ENCODE measurements around the gene BANP. TPM values are rescaled to one million over a fixed set of nuclear protein-coding genes. Genes with fewer than 3 reads are reported as not detected.

Gene BANP
- total RNA-seq, 1 donor from 2014 or later, result 40.8 TPM

DNA sequence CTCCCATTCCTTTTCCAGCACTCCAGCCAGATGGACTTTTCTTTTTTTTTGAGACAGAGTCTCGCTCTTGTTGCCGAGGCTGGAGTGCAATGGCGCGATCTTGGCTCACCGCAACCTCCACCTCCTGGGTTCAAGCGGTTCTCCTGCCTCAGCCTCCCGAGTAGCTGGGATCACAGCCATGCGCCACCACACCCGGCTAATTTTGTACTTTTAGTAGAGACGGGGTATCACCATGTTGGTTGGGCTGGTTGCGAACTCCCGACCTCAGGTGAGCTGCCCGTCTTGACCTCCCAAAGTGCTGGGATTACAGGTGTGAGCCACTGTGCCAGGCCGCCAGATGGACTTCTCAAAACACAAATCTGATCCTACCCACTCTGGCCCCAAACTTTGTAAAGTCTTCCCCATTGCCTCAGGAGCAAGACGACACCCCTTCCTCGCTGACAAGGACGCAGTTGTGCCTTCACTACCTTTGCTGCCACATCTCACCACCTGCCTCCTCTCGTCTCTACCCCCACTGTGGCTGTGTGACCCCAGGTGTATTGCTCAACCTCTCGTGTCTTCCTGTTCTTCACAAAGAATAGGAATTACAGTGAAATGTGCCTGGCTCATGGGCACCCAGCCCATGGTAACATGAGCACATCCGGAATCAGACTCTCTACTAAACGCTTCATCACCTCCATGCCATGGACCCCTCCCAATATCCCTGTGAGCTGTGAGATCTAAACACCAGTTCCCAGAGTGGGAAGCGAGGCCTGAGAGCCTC lies 3.7 kb upstream of the BANP start:
- peak overlapping the region; percentile 41 for H3K4me3 Mint-ChIP-seq (ENCODE audit: low read depth)

DNA sequence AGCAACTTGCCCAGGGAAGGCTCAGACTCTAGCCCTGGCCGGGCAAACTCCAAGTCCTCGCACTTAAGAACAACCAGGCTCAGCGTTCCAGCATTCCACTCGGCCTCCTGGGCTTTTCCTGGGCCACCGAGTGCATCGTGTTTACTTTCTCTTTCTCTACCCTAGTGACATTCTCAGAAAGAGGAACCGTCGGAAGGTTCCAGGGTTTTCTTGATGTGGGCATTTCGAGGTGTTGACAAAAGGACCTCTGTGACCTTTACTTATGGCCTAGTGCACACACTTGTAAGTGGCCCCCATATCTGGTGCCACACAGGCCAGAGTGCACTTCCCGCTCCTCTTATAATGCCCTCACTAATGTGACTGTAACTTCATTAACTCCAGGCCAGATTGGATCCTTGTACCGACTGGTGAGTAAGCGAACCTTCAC lies 3.1 kb upstream of the BANP start:
- intact Hi-C loops (cut with micrococcal nuclease), result no loop called here
- H3K9me3 Mint-ChIP-seq, result no peaks in the 10 kb centered on the region
- DNase-seq (ENCODE audit: low spot score), result no peak
- no peaks in the 10 kb centered on the region for H3K27me3 Mint-ChIP-seq (ENCODE audit: low read depth)
- peaks cover 26% of the 10 kb centered on the region for H3K4me1 Mint-ChIP-seq (ENCODE audit: low read depth)
- peaks cover 7% of the 10 kb centered on the region for H3K36me3 Mint-ChIP-seq (ENCODE audit: low read depth)
- H3K4me3 Mint-ChIP-seq (ENCODE audit: low read depth), result peak overlapping the region; percentile 41
- H3K27ac Mint-ChIP-seq, result peak overlapping the region; percentile 82

More for the DNA sequence above, 3.7 kb upstream of the BANP start:
- Mint-ChIP-seq H3K36me3 (ENCODE audit: low read depth) (peaks cover 6% of the 10 kb centered on the region), H3K27me3 (ENCODE audit: low read depth) (no peaks in the 10 kb centered on the region), H3K4me1 (ENCODE audit: low read depth) (peaks cover 26% of the 10 kb centered on the region), H3K27ac (peak overlapping the region; percentile 82), H3K9me3 (no peaks in the 10 kb centered on the region)
- intact Hi-C loops (cut with micrococcal nuclease), result no loop called here
- DNase-seq (ENCODE audit: low spot score), result no peak

DNA sequence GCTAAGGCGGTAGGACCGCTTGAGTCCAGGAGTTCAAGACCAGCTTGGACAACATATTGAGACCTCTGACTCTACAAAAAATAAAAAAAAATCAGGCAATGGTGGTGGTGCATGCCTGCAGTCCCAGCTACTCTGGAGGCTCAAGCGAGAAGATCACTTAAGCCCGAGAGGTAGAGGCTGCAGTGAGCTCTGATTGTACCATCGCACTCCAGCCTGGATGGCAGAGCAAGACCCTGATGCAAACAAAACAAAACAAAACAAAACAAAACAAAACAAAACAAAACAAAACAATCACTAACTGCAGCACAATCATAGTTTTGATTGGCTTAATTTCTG lies 2.5 kb upstream of the BANP start:
- Mint-ChIP-seq H3K36me3 (ENCODE audit: low read depth) (peaks cover 12% of the 10 kb centered on the region), H3K27me3 (ENCODE audit: low read depth) (no peaks in the 10 kb centered on the region), H3K9me3 (no peaks in the 10 kb centered on the region), H3K4me1 (ENCODE audit: low read depth) (peaks cover 32% of the 10 kb centered on the region), H3K27ac (peak overlapping the region; percentile 60), H3K4me3 (ENCODE audit: low read depth) (peak overlapping the region; percentile 18)
- DNase-seq (ENCODE audit: low spot score), result no peak
- intact Hi-C loops (cut with micrococcal nuclease), result no loop called here

DNA sequence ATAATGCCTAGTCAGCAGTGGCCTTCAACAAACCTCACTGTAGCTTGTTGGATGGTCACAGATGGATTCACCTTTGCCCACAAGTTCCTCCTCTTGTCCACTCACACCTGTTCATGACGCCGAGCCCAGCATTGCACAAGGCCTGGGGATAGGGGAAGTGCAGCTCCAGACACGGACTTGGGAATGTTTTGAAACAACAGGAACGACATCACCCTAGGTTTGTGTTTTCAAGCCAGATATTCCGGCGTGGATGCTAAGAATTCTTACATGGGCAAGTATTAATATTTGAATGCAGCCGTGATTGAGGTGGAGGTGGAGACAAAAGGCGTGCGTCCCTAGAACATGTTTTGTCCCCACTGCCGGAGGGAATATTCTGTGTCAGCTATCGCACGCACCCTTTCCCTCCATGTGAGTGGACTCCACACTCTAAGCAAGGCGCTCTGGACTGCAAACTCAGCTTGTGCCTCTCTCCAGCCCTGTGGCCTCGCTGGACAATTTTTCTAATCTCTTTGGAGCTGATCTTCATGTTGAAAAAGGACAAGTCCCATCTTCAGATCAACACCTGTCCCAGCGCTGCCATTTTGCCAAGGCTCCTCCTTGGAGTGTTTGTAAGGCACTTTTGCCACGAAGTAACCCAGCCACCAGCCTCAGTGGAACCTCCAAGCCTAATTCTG lies 2.0 kb upstream of the BANP start:
- H3K27ac Mint-ChIP-seq, result no peak overlapping the region
- no peaks in the 10 kb centered on the region for H3K27me3 Mint-ChIP-seq (ENCODE audit: low read depth)
- H3K4me3 Mint-ChIP-seq (ENCODE audit: low read depth), result peak overlapping the region; percentile 57
- H3K9me3 Mint-ChIP-seq, result no peaks in the 10 kb centered on the region
- peaks cover 18% of the 10 kb centered on the region for H3K36me3 Mint-ChIP-seq (ENCODE audit: low read depth)
- peaks cover 37% of the 10 kb centered on the region for H3K4me1 Mint-ChIP-seq (ENCODE audit: low read depth)
- no peak for DNase-seq (ENCODE audit: low spot score)
- intact Hi-C loops (cut with micrococcal nuclease), result no loop called here

DNA sequence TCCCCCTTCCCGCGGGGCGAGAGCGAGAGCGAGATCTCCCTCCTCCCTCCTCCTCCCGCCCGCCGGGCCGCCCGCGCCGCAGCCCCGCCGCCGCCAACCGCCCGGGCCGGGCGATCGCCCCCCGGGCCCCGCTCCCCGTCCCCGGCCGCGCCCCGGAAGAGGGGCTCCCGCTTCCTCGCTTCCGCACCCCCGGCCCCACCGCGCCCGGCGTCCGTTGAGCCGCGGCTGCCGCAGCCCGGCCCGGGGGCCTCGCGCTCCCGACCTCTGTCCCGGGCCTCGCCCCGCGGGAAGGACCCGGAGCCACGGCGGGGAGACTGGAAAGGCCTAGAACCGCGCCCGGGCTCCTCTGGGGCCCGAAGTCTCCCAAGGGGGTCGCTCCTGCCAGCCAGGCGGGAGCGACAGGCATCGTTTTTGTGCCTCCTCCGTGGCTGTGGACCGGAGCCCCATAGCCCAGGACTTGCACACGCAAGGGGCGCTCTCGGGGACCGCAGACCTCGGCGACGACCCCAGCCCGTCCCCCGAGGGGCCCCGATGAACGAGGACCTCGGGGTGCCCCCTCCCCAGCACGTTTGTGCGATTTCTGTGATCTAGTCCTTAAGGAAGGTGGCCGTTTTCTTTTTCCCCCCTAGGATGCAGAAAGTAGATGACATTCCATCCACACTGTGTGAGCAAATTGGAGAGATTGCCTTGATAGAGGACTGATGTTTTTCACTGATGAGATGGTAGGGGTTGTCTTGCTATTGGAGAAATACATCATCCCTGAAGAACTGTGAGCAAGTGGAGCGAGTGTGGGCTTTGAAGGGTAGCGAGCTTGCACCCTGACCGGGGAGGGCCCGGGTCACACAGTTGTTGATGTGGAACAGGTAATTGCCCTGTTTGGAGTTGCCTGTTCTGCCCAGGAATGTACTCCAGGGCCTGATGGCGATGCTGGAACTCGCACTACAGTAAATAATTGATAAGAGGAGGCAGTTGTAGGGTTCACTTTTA lies 611 bp downstream of the BANP start:
- no peaks in the 10 kb centered on the region for H3K9me3 Mint-ChIP-seq

DNA sequence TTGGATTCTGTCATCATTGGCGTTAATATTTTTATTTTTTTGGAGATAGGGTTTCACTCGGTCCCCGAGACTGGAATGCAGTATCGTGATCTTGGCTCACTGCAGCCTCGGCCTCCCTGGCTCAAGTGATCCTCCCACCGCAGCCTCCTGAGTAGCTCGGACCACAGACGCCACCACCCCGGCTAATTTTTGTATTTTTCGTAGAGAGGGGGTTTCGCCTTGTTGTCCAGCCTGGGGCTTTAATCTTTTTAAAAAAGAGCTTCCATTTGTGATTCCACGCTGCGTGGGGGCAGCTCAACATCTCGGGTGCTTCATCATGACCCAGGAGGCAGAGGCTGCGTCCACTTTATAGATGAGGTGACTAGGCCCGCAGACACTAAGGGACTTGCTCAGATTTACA lies 1.5 kb downstream of the BANP start:
- DNase-seq (ENCODE audit: low spot score), result no peak
- Mint-ChIP-seq H3K4me3 (ENCODE audit: low read depth) (peak overlapping the region; percentile 87), H3K4me1 (ENCODE audit: low read depth) (peaks cover 57% of the 10 kb centered on the region), H3K27ac (peak overlapping the region; percentile 33), H3K27me3 (ENCODE audit: low read depth) (no peaks in the 10 kb centered on the region), H3K9me3 (no peaks in the 10 kb centered on the region), H3K36me3 (ENCODE audit: low read depth) (peaks cover 40% of the 10 kb centered on the region)
- intact Hi-C loops (cut with micrococcal nuclease), result loop anchor here (5.0 kb wide), 1 partner anchor 55 kb away; no protein-coding TSS in a partner anchor

More for the DNA sequence above, 611 bp downstream of the BANP start:
- Mint-ChIP-seq H3K36me3 (ENCODE audit: low read depth) (peaks cover 33% of the 10 kb centered on the region), H3K4me3 (ENCODE audit: low read depth) (peak overlapping the region; percentile 87), H3K27me3 (ENCODE audit: low read depth) (no peaks in the 10 kb centered on the region), H3K4me1 (ENCODE audit: low read depth) (peaks cover 50% of the 10 kb centered on the region), H3K27ac (peak overlapping the region; percentile 88)
- DNase-seq (ENCODE audit: low spot score), result no peak
- intact Hi-C loops (cut with micrococcal nuclease), result loop anchor here (2.0 to 5.0 kb wide), 4 partner anchors 55 to 559 kb away; partner anchors contain the start of genes MAP1LC3B and ZFPM1

DNA sequence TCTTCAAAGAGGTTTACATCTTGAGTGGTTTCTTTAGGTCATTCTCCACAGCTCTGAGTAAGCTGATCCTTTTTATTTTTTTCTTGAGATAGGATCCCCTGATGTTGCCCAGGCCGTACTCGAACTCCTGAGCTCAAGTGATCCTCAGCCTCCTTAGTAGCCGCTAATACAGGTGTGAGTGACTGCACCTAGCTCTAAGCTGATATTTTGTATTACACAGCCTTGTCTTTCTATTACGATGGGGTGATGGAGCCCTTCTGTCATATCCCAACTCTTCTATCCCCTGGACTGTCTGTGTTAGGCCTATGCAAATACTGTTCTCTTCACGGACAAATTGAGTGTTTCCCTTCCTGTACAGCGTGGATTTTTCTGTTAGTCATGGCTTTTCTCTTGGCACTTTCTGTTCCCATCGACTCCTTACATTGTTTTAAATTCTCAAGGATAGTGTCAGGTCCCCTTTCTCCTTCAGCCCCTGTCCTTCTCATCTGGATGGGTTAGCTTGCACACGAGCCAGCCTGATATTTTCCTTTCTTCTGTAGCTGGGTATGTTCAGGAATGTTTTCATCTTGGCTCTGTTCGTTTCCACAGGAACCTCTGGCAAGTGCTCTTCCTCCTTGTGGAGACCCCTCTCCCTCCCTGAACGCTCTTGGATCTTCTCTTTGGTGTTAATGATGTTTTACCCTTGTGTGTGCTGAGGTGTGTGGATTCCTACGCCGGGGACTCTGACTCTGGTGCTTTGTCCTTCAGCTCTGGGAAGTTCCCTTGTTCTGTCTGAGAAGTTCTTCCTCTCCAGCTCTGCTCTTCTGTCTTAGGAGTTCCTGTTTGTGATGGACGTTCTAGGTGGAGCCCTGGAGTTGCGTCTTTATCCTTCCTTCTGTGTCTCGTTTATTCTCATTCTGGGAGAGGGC lies 2.3 kb downstream of the BANP start:
- Mint-ChIP-seq H3K36me3 (ENCODE audit: low read depth) (peaks cover 45% of the 10 kb centered on the region), H3K4me3 (ENCODE audit: low read depth) (peak overlapping the region; percentile 72), H3K4me1 (ENCODE audit: low read depth) (peaks cover 56% of the 10 kb centered on the region), H3K27me3 (ENCODE audit: low read depth) (no peaks in the 10 kb centered on the region), H3K9me3 (no peaks in the 10 kb centered on the region), H3K27ac (peak overlapping the region; percentile 70)
- DNase-seq (ENCODE audit: low spot score), result no peak
- intact Hi-C loops (cut with micrococcal nuclease), result loop anchor here (5.0 kb wide), 1 partner anchor 56 kb away; no protein-coding TSS in a partner anchor

DNA sequence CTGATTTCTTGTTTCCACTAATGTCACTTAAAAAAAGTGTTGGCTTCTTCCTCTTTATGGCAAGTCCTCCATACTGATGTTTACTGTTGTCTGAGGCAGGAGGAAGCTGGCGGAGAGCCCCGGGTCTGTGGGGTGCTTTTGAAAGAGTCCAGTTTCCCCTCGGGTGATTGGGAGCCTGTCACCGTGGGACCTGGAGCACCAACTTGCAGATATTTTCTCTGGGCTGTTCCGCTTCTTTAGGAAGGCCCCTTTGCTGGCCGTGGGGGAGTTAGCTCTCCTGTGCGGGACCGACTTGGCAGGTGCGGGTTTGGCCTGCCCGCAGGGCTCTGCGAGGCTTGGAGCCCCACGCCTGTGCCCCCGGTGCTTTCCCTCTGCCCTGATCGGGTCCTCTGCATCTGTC lies 3.1 kb downstream of the BANP start:
- intact Hi-C loops (cut with micrococcal nuclease), result loop anchor here (5.0 kb wide), 1 partner anchor 57 kb away; no protein-coding TSS in a partner anchor
- no peak for DNase-seq (ENCODE audit: low spot score)
- no peaks in the 10 kb centered on the region for H3K27me3 Mint-ChIP-seq (ENCODE audit: low read depth)
- H3K27ac Mint-ChIP-seq, result peak overlapping the region; percentile 70
- peak overlapping the region; percentile 72 for H3K4me3 Mint-ChIP-seq (ENCODE audit: low read depth)
- peaks cover 58% of the 10 kb centered on the region for H3K4me1 Mint-ChIP-seq (ENCODE audit: low read depth)
- peaks cover 53% of the 10 kb centered on the region for H3K36me3 Mint-ChIP-seq (ENCODE audit: low read depth)
- H3K9me3 Mint-ChIP-seq, result no peaks in the 10 kb centered on the region

DNA sequence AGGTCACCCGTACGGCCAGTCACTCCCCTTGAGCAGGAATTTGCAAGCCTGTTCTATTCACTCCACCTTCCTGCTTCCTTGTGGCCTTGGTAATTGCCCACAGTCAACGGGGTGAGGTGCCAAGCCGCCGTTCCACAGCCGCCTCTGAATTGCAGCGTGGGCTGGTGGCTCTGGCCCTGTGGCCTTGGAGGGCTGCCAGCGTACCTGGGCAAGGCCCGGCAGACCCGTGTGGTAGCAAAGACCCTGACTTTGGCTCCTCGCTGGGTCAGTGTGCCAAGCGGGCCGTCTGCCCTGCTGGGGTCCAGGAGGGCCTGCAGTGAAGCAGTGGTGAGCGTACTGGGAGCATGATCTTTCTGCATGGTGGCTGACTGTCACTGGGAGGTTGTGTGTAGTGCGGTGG lies 3.6 kb downstream of the BANP start:
- peaks cover 62% of the 10 kb centered on the region for H3K4me1 Mint-ChIP-seq (ENCODE audit: low read depth)
- H3K4me3 Mint-ChIP-seq (ENCODE audit: low read depth), result no peak overlapping the region
- peak overlapping the region; percentile 49 for H3K27ac Mint-ChIP-seq
- no peak for DNase-seq (ENCODE audit: low spot score)
- H3K27me3 Mint-ChIP-seq (ENCODE audit: low read depth), result no peaks in the 10 kb centered on the region
- no peaks in the 10 kb centered on the region for H3K9me3 Mint-ChIP-seq
- intact Hi-C loops (cut with micrococcal nuclease), result loop anchor here (5.0 kb wide), 2 partner anchors 58 to 78 kb away; no protein-coding TSS in a partner anchor
- peaks cover 57% of the 10 kb centered on the region for H3K36me3 Mint-ChIP-seq (ENCODE audit: low read depth)

DNA sequence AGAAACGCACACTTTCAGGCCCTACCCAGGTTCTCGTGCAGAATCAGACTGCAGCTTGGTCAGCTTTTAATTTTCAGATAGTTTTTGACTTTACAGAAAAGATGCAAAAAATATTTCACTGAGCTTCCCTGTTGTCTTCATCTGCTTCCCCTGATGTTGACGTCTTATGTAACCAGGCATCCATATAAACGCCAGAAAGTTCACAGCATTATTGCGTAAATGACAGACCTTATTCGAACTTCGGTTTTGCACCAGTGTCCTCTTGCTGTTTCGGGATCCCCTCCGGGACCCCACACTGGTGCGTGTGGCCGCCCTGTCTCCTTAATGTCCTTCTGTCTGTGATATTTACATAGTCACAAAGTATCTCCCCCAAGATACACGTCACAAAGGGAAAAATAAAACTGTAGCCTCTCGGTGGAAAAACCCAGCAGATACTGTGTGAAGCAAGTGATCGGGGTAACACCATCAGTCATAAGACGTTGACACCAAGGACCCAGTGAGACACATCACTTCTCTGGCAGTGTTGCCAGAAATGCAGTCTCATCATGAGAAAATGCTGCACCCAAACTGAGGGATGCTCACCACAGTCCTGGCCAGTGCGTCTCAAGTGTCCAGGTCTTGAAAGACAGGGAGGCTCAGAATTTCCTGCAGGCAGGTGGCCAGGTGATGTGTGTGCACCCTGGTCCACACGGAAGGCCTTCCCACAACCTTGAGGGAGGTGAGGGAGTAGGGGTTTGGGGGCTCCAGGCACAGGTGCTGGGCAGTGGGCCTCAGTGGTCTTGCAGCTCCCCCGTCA lies 4.3 kb downstream of the BANP start:
- intact Hi-C loops (cut with micrococcal nuclease), result loop anchor here (5.0 kb wide), 1 partner anchor 78 kb away; no protein-coding TSS in a partner anchor
- DNase-seq (ENCODE audit: low spot score), result no peak
- peak overlapping the region; percentile 80 for H3K4me3 Mint-ChIP-seq (ENCODE audit: low read depth)
- H3K4me1 Mint-ChIP-seq (ENCODE audit: low read depth), result peaks cover 69% of the 10 kb centered on the region
- H3K36me3 Mint-ChIP-seq (ENCODE audit: low read depth), result peaks cover 64% of the 10 kb centered on the region
- peak overlapping the region; percentile 97 for H3K27ac Mint-ChIP-seq
- no peaks in the 10 kb centered on the region for H3K9me3 Mint-ChIP-seq
- H3K27me3 Mint-ChIP-seq (ENCODE audit: low read depth), result no peaks in the 10 kb centered on the region

DNA sequence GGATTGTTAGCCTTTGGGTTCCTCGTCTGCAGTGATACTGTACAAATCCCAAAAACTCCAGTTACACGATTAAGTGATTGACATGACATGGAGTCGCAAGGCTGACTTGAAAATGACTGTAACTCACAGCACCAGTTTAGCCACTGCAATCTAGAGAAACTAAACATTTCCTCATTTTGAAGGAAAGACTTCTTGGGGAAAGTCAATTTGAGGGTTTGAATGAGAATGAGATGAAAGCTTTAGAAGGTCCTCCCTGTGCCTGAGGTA lies 4.8 kb downstream of the BANP start:
- Mint-ChIP-seq H3K4me3 (ENCODE audit: low read depth) (peak overlapping the region; percentile 80), H3K27me3 (ENCODE audit: low read depth) (no peaks in the 10 kb centered on the region), H3K9me3 (no peaks in the 10 kb centered on the region), H3K36me3 (ENCODE audit: low read depth) (peaks cover 69% of the 10 kb centered on the region), H3K27ac (peak overlapping the region; percentile 97), H3K4me1 (ENCODE audit: low read depth) (peaks cover 73% of the 10 kb centered on the region)
- intact Hi-C loops (cut with micrococcal nuclease), result loop anchor here (5.0 kb wide), 1 partner anchor 79 kb away; no protein-coding TSS in a partner anchor
- DNase-seq (ENCODE audit: low spot score), result no peak
